Fibroblast of mammary gland (primary cell): Measurements from ENCODE around the gene C4orf50.

ENCODE experiments used
- DNase-seq: peaks from one replicate; pipeline ENCODE4 v3.0.0-alpha.2; 2010; ENCODE audit warnings: low read depth
- H3K4me3 ChIP-seq: 2 replicates; pipeline ENCODE4 v1.5.1; 2011; ENCODE audit warnings: low read depth, mild to moderate bottlenecking, low read length, moderate library complexity; ENCODE audit not compliant: control insufficient read depth
- CTCF ChIP-seq: conservative IDR thresholded peaks from 2 replicates; pipeline ENCODE4 v1.5.1; 2011; ENCODE audit warnings: low read depth, low read length, inconsistent platforms; ENCODE audit not compliant: control insufficient read depth, insufficient read depth

The C4orf50 gene

GRCh38 chr4:6028168-6028567 lies 9.9 kb upstream of the C4orf50 start:
- no peak overlapping the region for H3K4me3 ChIP-seq
- DNase-seq: no peak
- TF ChIP-seq CTCF: no peak

GRCh38 chr4:6027392-6027791 lies 9.2 kb upstream of the C4orf50 start:
- H3K4me3 ChIP-seq: no peak overlapping the region
- no peak for DNase-seq
- no peak for TF ChIP-seq CTCF

- DNase-seq: no peak
- TF ChIP-seq CTCF: no peak
- H3K4me3 ChIP-seq: no peak overlapping the region
Measured at GRCh38 chr4:6024313-6024960, 6.2 kb upstream of the C4orf50 start.

GRCh38 chr4:6023731-6024130 lies 5.5 kb upstream of the C4orf50 start:
- no peak for TF ChIP-seq CTCF
- DNase-seq: no peak

GRCh38 chr4:6022607-6023288 lies 4.5 kb upstream of the C4orf50 start:
- TF ChIP-seq CTCF: no peak
- DNase-seq: no peak
- no peak overlapping the region for H3K4me3 ChIP-seq

More at GRCh38 chr4:6023731-6024130, 5.5 kb upstream of the C4orf50 start:
- H3K4me3 ChIP-seq: no peak overlapping the region

- no peak for DNase-seq
- no peak overlapping the region for H3K4me3 ChIP-seq
- TF ChIP-seq CTCF: no peak
Measured at GRCh38 chr4:6021831-6022606, 3.8 kb upstream of the C4orf50 start.
